Activated naive CD4-positive, alpha-beta T cell (primary cell): ENCODE results near the gene EIF4EBP2.

Source experiments
- DNase-seq, 4 experiments: peaks; one replicate each; lab custom pipeline; 2025; lab: John Stamatoyannopoulos, UW

The EIF4EBP2 gene, protein sequence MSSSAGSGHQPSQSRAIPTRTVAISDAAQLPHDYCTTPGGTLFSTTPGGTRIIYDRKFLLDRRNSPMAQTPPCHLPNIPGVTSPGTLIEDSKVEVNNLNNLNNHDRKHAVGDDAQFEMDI

DNA sequence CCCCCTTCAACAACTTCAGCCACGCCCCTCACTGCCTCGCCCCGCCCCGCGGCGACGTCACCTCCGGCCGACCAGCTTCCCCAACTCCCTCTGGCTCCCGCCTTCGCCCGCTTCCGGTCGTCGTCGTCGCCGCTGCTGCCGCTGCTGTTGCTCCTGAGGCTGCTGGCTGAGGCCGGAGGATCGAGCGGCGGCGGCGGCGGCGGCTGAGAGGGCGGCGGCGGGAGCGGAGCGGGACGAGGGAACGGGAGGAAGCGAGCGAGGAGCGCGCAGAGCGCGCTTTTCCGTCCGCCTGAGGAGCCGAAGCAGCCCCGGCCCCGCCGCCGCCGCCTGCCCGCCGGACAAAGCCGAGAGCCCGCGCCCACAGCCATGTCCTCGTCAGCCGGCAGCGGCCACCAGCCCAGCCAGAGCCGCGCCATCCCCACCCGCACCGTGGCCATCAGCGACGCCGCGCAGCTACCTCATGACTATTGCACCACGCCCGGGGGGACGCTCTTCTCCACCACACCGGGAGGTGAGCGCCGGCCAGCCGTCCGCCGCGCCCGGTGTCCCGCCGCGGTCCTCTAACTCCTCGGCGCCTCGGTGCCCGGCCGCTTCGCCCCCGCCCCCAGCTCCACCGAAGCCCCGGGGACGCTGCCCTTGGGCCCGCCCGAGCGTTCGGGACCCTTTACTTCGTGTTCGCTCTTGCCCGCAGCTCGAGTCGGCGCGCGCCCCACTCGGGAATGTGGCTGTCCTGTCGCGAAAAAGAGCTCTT is at the start of gene EIF4EBP2:
Gene EIF4EBP2, plus strand, starts transcription at position 110 of the 751 bp plus-strand sequence. Its CDS starts 257 bp downstream, at position 367.
- DNase-seq = peak; percentile 95 to 99 (median 98)

DNA sequence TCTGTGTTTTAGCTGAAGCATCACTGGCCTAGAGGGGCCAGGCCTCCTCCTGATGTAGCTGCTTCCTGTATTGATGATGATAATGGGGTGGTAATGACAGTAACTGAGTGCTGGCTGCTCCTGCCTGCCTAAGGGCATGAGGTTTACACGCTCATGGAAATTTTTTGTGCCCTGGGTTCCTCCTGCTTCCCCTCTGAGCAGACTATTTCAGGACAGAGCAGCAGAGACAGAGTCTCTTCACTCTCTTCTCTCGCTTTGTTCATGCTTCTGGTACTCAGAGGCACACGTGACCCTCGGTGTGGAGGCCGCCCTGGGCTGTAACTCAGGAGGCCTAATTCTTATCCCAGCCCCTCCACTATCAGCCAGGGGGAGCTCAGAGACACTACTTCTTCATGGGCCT is 49.4 kb upstream of the EIF4EBP2 start:
- DNase-seq = no peak

DNA sequence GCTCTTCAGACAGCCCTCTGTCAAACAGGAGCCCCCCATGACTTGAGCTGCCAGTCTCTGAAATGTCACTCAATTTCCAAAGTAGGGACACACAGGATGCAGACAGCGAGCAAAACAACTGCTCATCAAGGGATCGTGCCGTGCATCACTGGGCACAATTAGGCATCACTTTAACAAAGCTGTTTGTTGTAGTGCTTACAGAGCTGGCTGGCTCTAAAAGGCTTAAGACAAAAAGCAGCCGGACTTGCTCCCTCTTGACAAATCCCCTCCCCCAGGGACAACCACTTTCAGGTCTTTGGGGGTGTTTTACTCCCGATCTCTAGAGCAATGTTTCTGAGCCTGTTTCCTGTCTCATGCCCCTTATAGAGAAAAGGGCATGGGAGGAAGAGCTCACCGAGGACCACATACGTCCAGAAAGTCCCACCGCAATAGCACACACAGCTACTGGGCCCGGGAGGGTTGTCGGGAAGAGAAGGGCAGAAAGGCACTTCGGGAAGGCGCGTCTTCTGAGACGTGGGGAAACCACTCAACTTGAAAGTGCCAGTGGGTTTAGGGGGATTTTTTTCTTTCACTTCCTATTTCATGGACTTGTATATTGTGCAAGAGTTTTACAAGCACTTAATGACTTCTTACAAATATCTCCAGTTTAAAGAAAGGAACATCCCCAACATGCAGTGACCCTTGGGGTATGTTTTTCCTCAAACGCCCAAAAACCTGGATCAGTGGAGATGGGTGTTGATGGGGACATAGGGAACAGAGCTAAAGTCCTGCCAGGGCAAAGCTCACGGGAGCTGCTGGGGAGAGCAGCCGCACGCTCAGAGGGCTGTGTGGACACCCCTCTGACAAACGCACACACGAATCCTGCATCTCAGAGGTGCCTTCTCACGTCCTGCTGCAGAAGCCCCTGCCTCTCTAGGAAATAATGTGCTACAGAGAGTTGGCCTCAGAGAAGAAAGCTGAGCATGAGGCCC is 48.6 kb upstream of the EIF4EBP2 start:
- no peak for DNase-seq

DNA sequence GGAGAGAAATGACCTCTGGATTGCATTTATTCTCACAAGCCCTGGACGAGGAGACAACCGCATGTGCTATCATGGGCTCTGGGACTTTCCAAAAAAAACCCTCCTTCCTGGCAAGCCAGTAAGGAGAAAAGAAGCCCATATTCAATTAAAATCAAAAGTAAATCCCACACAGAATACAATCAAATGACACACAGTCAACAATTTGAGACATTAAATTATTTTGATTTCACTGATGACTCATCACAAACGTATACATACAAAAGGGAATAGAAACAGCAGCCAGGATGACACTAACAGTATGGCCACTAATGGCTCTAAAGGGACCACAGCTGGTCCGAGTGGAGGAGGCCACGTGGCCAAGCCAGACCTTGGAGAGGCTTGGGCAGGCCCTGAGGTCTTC is 46.4 kb upstream of the EIF4EBP2 start:
- no peak for DNase-seq

DNA sequence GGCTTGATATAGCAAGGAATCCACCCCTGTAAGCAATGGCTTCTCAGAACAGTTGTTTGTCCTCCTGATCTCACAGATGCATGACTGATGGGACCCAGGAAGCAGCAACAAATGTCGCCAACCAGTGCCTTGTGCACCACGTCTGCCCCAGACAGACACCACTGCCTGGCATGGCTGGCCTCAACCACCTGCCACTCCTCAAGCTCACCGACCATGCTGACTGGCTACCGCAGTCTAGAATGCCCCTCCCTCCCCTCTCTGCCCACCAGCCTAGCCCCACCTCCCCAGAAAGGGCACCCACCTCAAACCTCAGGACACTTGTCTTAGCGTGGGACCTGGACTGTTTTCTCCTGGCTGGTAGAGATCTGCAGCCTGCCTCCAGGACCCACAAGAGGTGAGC is 45.5 kb upstream of the EIF4EBP2 start:
- DNase-seq = no peak

DNA sequence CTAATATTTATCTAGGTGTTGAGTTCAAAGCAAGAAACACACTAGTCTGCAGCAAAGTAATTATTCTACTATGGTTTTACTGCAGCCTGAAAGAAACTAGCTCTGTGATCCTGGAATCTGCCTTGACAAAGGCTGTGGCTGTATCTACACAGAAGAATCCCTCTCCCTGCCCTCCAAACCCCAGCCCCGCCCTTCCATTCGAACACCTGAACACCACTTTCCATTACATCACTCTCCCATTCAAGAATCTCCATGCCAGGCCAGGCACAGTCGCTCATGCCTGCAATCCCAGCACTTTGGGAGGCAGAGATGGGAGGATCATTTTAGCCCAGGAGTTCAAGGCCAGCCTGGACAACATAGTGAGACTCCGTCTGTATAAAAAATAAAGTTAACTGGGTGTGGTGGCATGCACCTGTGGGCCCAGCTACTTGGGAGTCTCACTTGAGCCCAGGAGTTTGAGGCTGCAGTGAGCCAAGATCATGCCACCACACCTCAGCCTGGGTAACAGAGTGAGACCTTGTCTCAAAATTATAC is 44.9 kb upstream of the EIF4EBP2 start:
- no peak for DNase-seq

DNA sequence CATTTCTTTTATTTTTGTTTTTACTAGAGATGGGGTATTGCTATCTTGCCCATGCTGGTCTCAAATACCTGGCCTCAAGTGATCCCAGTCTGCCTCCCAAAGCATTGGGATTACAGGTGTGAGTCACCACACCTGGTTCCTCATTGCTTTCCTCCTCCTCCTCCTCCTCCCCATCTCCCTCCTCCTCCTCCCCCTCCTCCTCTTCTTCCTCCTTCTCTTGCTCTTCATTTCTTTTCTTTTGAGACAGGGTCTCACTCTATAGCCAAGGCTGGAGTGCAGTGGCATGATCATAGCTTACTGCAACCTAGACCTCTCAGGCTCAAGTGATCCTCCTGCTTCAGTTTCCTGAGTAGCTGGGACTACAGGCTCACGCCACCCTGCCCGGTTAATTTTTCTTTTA is 43.7 kb upstream of the EIF4EBP2 start:
- no peak for DNase-seq

DNA sequence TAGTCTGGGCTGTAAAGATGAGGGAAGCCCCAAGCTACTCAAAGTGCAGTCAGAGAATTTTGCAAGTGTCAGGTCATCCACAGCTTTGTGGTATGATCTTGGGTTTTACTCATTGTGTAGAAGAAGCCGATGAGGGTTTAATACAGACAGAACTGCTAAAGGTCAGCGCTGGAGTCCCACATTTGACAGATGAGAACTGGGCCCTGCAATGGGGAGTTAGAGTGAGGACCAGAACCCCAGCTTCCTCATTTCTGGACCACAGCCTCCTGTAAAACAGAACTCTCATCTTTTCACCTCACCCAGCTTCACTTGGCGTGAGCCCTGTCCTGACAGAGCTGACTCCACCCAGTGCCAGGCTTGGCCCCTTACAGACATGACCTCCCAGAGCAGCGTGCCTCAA is 41.6 kb upstream of the EIF4EBP2 start:
- no peak for DNase-seq

DNA sequence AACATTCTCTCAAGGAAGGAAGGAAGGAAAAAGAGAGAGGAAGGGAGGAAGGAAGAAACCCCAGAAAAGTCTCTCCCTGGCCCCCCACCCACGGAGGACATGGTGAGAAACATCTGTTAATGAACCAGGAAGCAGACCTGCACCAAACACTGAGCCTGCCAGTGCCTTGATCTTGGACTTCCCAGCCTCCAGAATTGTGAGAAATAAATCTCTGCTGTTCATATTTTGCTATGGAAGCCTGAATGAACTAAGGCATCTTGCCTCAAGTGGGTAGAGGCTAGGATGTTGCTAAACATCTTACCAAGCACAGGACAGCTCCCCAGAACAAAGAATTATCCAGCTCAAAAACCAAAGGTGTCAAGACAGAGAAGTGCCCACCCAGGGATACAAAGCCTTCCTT is 40.7 kb upstream of the EIF4EBP2 start:
- no peak for DNase-seq

DNA sequence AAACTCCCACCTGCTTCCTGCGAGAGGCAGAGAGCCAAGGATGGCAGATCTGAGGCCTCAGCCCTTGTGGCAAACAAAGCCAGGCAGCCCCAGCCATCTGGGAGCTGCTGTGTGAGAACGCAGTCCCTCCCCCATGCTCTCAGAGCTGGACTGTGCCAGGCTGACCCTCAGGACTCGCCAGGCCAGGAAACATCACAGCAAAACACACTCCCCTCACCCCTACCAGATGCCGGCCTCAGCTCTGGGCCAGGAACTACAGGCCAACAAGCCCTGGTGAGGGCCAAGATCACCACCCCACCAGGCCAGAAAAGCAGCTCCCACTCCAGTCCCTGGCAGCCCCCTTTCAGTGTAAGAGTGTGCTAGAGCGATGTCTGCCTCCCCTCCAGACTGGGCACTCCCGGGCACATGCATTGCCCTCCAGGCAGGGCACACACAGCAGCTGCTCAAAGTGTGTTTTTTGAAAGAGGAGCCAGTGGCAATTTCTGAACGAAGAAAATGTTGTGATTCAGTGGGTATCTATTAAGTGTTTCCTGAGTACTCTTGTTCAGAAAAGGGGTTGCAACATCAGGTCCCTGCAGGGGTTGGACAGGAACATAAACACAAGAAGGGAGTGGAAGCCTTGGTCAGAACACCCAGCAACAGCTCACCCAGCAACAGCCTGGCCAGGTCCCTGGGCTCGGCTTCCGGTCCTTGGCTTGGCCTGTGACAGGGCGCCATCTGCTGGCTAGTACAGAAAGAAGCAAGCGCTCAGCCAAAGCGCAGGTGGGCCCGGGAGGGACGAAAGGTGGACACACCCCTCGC is 39.8 kb upstream of the EIF4EBP2 start:
- peak; percentile 50 to 76 (median 70) for DNase-seq

DNA sequence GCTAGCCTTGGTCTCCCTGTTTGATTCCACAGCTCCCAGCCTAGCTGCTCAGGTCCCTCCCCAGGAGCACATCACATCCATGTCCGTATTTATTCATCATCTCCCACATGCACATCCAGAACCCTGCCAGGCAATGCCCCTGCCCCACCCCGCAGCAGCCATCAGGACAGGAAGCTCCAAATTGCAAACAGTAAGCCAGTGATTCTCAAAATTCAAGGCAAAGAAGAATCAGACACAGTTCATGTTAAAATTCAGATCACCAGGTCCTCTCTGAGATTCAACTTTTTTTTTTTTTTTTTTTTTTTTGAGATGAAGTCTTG is 39.2 kb upstream of the EIF4EBP2 start:
- no peak for DNase-seq

DNA sequence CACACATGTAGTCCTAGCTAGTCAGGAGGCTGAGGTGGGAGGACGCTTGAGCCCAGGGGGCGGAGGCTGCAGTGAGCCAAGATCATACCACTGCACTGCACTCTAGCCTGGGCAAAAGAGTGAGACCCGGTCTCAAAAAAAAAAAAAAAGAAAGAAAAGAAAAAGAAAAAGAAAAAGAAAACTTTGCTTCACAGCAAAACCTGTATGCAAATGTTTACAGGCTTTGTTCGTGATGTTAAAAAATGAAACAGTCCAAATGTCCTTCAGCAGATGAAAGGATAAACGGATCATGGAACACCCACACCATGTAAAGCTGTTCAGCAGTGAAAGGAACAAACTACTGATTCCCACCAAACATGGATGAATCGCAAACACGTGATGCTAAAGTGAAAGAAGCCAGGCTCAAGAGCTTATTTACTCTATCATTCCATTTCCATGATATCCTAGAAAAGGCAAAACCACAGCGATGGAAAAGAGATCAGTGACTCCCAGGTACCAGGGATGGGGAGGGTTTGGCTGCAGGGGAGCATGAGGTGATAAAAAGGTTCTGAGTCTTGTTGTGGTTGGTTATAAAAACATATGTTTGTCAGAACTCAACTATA is 36.6 kb upstream of the EIF4EBP2 start:
- no peak for DNase-seq

DNA sequence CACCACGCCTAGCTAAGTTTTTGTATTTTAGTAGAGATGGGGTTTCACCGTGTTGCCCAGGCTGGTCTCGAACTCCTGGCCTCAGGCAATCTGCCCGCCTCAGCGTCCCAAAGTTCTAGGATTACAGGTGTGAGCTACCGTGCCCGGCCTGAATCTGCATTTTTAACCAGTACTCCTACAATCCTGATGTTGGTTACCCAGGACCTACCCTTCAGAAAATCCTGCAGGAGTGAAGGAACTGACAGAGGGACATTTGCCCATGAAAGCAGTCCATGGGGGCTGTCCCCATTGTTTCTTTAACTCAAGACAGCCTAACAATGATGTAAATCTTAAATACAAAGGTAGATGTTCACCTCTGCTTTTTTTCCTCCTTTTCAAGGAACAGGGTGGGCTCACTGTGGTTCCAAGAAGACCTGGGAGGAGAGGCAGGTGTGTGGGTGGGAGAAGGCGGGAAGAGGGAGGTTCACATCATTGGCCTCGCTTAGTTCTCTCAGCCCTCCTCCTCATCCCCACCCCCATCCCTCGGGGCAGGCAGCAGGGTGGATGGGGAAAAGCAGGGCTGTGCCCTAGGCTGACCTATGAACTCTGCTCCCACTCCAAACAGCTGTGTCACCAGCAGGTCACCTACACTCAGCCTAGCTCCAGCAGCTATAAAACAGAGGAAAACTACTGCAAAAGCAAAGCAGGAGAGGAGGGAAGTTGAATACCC is 35.0 kb upstream of the EIF4EBP2 start:
- no peak for DNase-seq

DNA sequence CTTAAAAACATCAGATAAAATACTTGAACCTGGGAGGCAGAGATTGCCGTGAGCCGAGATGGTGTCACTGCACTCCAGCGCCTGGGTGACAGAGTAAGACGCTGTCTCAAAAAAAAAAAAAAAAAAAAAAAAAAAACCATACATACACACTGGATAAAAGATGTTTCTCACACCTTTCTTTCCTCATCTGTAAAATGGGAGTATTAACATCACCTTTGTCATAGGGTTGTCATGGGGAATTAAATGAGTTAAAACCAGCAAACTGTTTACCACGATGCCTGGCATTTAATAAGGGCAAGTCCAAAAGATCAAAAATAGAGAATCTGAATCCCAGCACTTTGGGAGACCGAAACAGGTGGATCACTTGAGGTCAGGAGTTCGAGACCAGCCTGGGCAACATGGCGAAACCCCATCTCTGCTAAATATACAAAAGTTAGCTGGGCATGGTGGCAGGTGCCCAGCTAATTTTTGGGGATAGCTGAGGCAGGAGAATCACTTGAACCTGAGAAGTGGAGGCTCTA is 34.4 kb upstream of the EIF4EBP2 start:
- DNase-seq = no peak

DNA sequence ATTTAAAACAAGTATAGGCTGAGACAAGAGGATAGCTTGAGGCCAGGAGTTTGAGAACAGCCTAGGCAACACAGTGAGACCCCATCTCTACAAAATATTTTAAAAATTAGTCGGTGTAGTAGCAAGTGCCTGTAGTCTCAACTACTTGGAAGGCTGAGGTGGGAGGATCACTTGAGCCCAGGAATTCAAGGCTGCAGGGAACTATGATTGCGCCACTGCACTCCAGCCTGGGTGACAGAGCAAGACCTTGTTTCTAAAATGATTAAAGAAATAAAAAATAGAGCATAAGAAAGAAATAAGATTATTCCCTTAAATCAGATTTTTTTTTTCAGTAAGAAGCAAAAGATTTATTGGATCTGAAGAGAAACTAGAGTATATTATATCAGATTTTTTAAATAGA is 33.2 kb upstream of the EIF4EBP2 start:
- no peak for DNase-seq

DNA sequence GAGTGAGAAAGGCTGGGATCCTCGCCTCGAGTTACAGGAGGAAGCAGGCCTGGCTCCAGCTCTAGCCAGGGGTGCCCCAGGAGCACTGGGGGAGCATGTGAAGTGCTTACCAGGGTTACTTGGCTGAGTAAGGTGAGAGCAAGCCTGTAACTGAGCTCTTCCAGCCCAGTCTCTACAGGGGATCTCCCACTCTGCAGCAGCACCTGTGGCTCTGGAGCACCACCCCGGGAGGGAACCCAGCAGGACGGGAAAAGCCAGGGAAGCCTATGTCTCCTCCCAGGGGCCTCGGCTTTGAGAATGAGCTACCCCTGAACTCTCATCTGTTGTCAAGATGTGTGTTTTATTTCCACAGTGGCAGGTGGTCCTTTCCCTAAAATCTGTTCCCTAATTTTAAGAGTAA is 32.1 kb upstream of the EIF4EBP2 start:
- DNase-seq = no peak

DNA sequence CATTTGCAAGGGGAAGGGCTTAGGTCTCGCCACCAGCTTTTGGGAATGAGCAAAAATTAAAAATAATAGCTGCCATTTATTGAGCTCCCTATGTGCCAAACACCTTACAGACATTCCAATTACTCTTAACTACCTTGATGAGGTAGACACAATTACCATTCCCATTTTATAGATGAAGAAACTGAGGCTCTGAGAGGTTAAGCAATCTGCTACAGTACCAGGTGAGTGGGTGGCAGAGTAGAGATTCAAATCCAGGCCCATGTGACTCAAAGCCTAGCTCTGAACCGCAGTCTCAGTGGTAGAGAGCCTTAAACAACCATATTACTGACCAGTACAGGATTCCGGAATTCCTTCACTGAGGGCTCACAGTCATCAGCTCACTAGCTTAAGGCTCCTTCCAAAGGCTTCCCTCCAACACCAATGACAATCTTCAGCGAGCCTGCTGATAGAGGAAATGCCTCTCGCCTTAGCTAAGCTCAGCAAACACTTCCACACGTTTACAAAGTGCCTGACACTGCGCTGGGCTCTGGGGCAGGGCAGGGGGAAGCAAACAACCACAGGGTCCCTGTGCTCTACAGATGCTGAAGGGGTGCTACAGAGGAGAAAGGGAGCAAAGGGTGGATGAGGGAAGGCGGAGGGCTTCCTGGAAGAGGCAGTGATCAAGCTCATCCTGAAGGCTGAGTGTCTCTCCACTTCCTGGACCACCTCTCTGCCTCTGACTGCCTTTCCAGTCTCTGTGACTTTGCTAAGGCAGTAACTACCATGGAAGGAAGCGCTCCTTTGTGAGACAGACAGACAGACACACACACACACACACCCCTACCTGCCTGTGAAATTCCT is 28.9 kb upstream of the EIF4EBP2 start:
- DNase-seq = no peak

DNA sequence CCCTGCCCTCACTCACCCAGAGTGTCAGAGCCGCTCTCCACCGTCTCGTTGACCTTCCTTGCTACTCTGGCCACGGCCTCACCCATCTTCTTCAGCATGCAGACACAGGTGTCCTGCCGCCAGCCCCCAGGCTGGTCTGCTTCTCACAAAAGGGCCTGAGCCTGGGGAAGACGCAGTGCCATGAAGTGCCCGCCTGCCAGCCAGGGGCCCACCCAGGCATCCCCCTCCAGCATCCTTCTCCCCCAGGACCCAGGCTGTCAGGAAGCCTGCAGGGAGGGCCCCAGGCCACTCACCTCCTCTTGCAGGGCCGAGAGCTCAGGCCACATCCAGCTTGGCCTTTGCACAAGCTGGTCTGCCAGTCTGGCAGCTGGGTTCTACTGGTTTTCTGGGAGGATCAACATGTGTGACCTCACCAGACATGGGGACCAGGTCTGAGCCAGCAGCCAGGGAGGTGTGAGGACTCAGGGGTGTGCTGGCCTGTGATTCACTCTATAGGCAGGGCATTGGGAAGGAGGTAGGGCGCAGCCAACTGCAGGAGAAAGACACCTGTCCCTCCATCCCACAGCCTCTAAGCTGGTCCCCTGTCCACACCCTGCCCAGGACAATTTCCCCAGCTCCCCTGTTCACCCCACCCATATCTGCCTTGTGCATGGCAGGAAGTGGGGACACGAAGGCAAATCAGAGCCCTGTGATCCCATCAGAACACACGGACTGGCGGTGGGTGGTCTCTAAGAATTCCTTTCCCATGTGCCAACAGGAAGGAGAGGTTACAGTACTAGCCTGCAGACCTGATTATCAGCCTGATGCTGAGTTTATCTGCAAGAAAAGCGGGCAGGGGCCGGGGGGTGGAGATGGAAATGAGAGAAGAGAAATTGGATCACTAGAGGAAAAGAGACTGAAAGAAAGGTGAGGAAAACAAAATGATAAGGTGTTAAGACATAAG is 27.2 kb upstream of the EIF4EBP2 start:
- DNase-seq = no peak
